H1 (cell line): ENCODE measurements around the gene EXOC3L1. TPM values are rescaled to one million over a fixed set of nuclear protein-coding genes. Genes with fewer than 3 reads are reported as not detected.

Experiments used
- CTCF ChIA-PET: fragments of 300-600 bp; sonication (Branson Sonifier 250); formaldehyde crosslinking; loops from one replicate; lab custom pipeline; 2021; ENCODE audit not compliant: partially characterized antibody; lab: Charles Lee
- POLR2A ChIA-PET: fragments of 300-600 bp; sonication (Branson Sonifier 250); formaldehyde crosslinking; loops from one replicate; lab custom pipeline; 2021; ENCODE audit warnings: inconsistent platforms; ENCODE audit not compliant: partially characterized antibody; lab: Charles Lee
- DNase-seq, 2 experiments: peaks; one replicate each; pipeline versions ENCODE4 v3.0.0 to v3.0.0-alpha.2; 2010 to 2022; ENCODE audit warnings: low spot score in 2 of 2, low read depth in 1 of 2, mixed read lengths in 1 of 2
- FAIRE-seq: peaks from 2 replicates; lab custom pipeline; 2011; peaks lifted over from hg19 to GRCh38; lab: Jason Lieb, UNC
- H2AFZ ChIP-seq: 2 replicates; pipeline ENCODE4 v1.8.1; 2012; ENCODE audit warnings: low read length, inconsistent platforms
- H2AK5ac ChIP-seq: 2 replicates; pipeline ENCODE4 v1.6.1; 2013; ENCODE audit warnings: low read depth, low read length
- H2BK120ac ChIP-seq: replicated peaks from 2 replicates; pipeline ENCODE3; 2013; ENCODE audit warnings: low read depth, low read length, inconsistent platforms
- H2BK12ac ChIP-seq: 2 replicates; pipeline ENCODE4 v1.6.1; 2013; ENCODE audit warnings: low read depth, low read length
- H2BK15ac ChIP-seq: 2 replicates; pipeline ENCODE4 v1.6.1; 2013; ENCODE audit warnings: low read length
- H2BK20ac ChIP-seq: 2 replicates; pipeline ENCODE4 v1.6.1; 2013; ENCODE audit warnings: low read length
- H2BK5ac ChIP-seq: 2 replicates; pipeline ENCODE4 v1.6.1; 2013; ENCODE audit warnings: low read depth, low read length
- H3K14ac ChIP-seq: 2 replicates; pipeline ENCODE4 v1.6.1; 2013; ENCODE audit warnings: inconsistent platforms; ENCODE audit not compliant: insufficient read length
- H3K18ac ChIP-seq: 2 replicates; pipeline ENCODE4 v1.6.1; 2013; ENCODE audit warnings: low read length; ENCODE audit errors: extremely low read depth
- H3K23ac ChIP-seq: 2 replicates; pipeline ENCODE4 v1.6.1; 2013; ENCODE audit warnings: inconsistent platforms; ENCODE audit not compliant: insufficient read length
- H3K23me2 ChIP-seq: 2 replicates; pipeline ENCODE4 v1.6.1; 2013; ENCODE audit warnings: low read depth, low read length
- H3K27ac ChIP-seq: 2 replicates; pipeline ENCODE4 v1.6.1; 2011; ENCODE audit warnings: low read depth, low read length, inconsistent platforms
- H3K27me3 ChIP-seq, 4 experiments: replicated peaks in 1 of 4; 1 replicate in 1 of 4; 2 replicates in 3 of 4; pipeline versions ENCODE4 v1.6.1 to v1.8.1; 2011 to 2013; ENCODE audit warnings: low read length in 3 of 4, mild to moderate bottlenecking in 3 of 4, inconsistent platforms in 2 of 4, mixed read lengths in 2 of 4, moderate library complexity in 1 of 4; ENCODE audit not compliant: control insufficient read depth in 3 of 4, insufficient read depth in 3 of 4; ENCODE audit errors: extremely low read depth in 1 of 4
- H3K36me3 ChIP-seq, 4 experiments: 2 replicates each; pipeline versions ENCODE4 v1.6.1 to v1.8.1; 2011 to 2013; ENCODE audit warnings: mild to moderate bottlenecking in 4 of 4, low read length in 3 of 4, moderate library complexity in 2 of 4, control low read depth in 1 of 4, inconsistent platforms in 1 of 4; ENCODE audit not compliant: insufficient read depth in 4 of 4, control insufficient read depth in 2 of 4
- H3K4ac ChIP-seq: replicated peaks from 2 replicates; pipeline ENCODE3; 2013; ENCODE audit warnings: low read length, low read depth, mixed read lengths, inconsistent platforms; ENCODE audit not compliant: insufficient read length
- H3K4me1 ChIP-seq, 4 experiments: replicated peaks in 1 of 4; 1 replicate in 1 of 4; 2 replicates in 3 of 4; pipeline versions ENCODE4 v1.6.1 to v1.8.1; 2011 to 2013; ENCODE audit warnings: low read length in 3 of 4, inconsistent platforms in 2 of 4, mixed read lengths in 1 of 4; ENCODE audit not compliant: insufficient read depth in 4 of 4, control insufficient read depth in 3 of 4
- H3K4me2 ChIP-seq, 2 experiments: 2 replicates each; pipeline versions ENCODE4 v1.6.1 to v1.8.1; 2011 to 2013; ENCODE audit warnings: low read depth in 2 of 2, low read length in 2 of 2, control low read depth in 1 of 2, inconsistent platforms in 1 of 2, mild to moderate bottlenecking in 1 of 2; ENCODE audit not compliant: insufficient read depth in 1 of 2
- H3K4me3 ChIP-seq, 4 experiments: fragments of 200-600, 300-600 bp in 1 of 4; sonication (generic), shearing (Covaris generic), sonication (Bioruptor Twin) in 1 of 4; 2 replicates each; pipeline versions ENCODE4 v1.5.1 to v1.8.1; 2011 to 2016; ENCODE audit warnings: low read length in 4 of 4, low read depth in 3 of 4, control low read depth in 2 of 4, inconsistent platforms in 2 of 4, mild to moderate bottlenecking in 2 of 4, mixed read lengths in 1 of 4, moderate library complexity in 1 of 4; ENCODE audit not compliant: insufficient read depth in 2 of 4; ENCODE audit errors: extremely low read depth in 1 of 4
- H3K56ac ChIP-seq: replicated peaks from 2 replicates; pipeline ENCODE3; 2013; ENCODE audit warnings: low read depth, mild to moderate bottlenecking, mixed read lengths, low read length, inconsistent platforms; ENCODE audit not compliant: insufficient read length
- H3K79me1 ChIP-seq: 2 replicates; pipeline ENCODE4 v1.6.1; 2013; ENCODE audit warnings: low read depth, low read length, control low read depth
- H3K79me2 ChIP-seq, 2 experiments: 2 replicates each; pipeline versions ENCODE4 v1.6.1 to v1.8.1; 2012 to 2013; ENCODE audit warnings: low read length in 2 of 2, mild to moderate bottlenecking in 2 of 2, inconsistent platforms in 1 of 2; ENCODE audit not compliant: insufficient read depth in 2 of 2, control insufficient read depth in 1 of 2
- H3K9ac ChIP-seq, 4 experiments: replicated peaks in 1 of 4; 1 replicate in 1 of 4; 2 replicates in 3 of 4; pipeline versions ENCODE4 v1.6.1 to v1.8.1; 2011 to 2013; ENCODE audit warnings: low read depth in 3 of 4, low read length in 3 of 4, control low read depth in 2 of 4, mild to moderate bottlenecking in 2 of 4, moderate library complexity in 2 of 4, inconsistent platforms in 1 of 4; ENCODE audit errors: extremely low read depth in 1 of 4
- H3K9me3 ChIP-seq, 2 experiments: 2 replicates each; pipeline versions ENCODE4 v1.6.1 to v1.8.1; 2012 to 2013; ENCODE audit warnings: mild to moderate bottlenecking in 2 of 2, moderate library complexity in 2 of 2, control low read depth in 1 of 2, inconsistent platforms in 1 of 2, low read depth in 1 of 2, low read length in 1 of 2, mixed read lengths in 1 of 2; ENCODE audit not compliant: insufficient read depth in 2 of 2
- H4K20me1 ChIP-seq, 2 experiments: replicated peaks in 1 of 2; 2 replicates each; pipeline versions ENCODE3 to v1.8.1; 2011 to 2013; ENCODE audit warnings: inconsistent platforms in 2 of 2, low read length in 2 of 2, mild to moderate bottlenecking in 1 of 2; ENCODE audit not compliant: insufficient read depth in 2 of 2, control insufficient read depth in 1 of 2
- H4K5ac ChIP-seq: 2 replicates; pipeline ENCODE4 v1.6.1; 2013; ENCODE audit warnings: low read length, low read depth, mixed read lengths, inconsistent platforms; ENCODE audit not compliant: insufficient read length
- H4K8ac ChIP-seq: 2 replicates; pipeline ENCODE4 v1.8.0; 2013; ENCODE audit warnings: mild to moderate bottlenecking, moderate library complexity, low read length, inconsistent platforms; ENCODE audit not compliant: insufficient read depth; ENCODE audit errors: extremely low read depth
- H4K91ac ChIP-seq: replicated peaks from 2 replicates; pipeline ENCODE3; 2013; ENCODE audit warnings: low read length, mixed read lengths, inconsistent platforms; ENCODE audit not compliant: insufficient read length
- CBX5 ChIP-seq: fragments of 300-800, 300-1000 bp; sonication (generic); IDR thresholded peaks from 2 replicates; pipeline ENCODE4 v1.7.1; 2016; ENCODE audit warnings: antibody characterized with exemption, low read length, low read depth
- CHD1 ChIP-seq: IDR thresholded peaks from 2 replicates; pipeline ENCODE4 v1.6.1; 2012; ENCODE audit warnings: low read depth, low read length, improper control_type of control experiment
- CHD2 ChIP-seq: IDR thresholded peaks from 2 replicates; pipeline ENCODE4 v1.6.1; 2012; ENCODE audit warnings: low read length, improper control_type of control experiment
- CTCF ChIP-seq, 3 experiments: IDR thresholded peaks; 1 replicate in 2 of 3; 2 replicates in 1 of 3; pipeline versions ENCODE4 v1.5.1 to v1.6.1; 2011; ENCODE audit warnings: low read length in 3 of 3, mild to moderate bottlenecking in 3 of 3, inconsistent platforms in 2 of 3, low read depth in 1 of 3, moderate library complexity in 1 of 3; ENCODE audit not compliant: insufficient read depth in 1 of 3; ENCODE audit errors: control extremely low read depth in 1 of 3
- HDAC2 ChIP-seq, 2 experiments: fragments of 300-600 bp in 1 of 2; sonication (generic) in 1 of 2; IDR thresholded peaks; 2 replicates each; pipeline ENCODE4 v1.6.1; 2011 to 2012; ENCODE audit warnings: low read depth in 2 of 2, low read length in 2 of 2, mild to moderate bottlenecking in 2 of 2, moderate library complexity in 2 of 2, borderline replicate concordance in 1 of 2, inconsistent platforms in 1 of 2
- HDAC6 ChIP-seq: IDR thresholded peaks from one replicate; pipeline ENCODE4 v1.7.1; 2012; ENCODE audit warnings: low read depth, mild to moderate bottlenecking, inconsistent platforms, low read length, moderate library complexity
- KDM1A ChIP-seq: fragments of 200-600, 300-600 bp; sonication (generic); IDR thresholded peaks from 2 replicates; pipeline ENCODE4 v1.7.1; 2016; ENCODE audit warnings: mild to moderate bottlenecking, low read length, borderline replicate concordance
- KDM5A ChIP-seq: fragments of 200-600 bp; IDR thresholded peaks from 2 replicates; pipeline ENCODE4 v1.7.1; 2012; ENCODE audit warnings: mild to moderate bottlenecking, low read length, inconsistent platforms, mixed read lengths
- WGBS, 2 experiments: shearing (Covaris generic) in 1 of 2; methylation state at CpG; one replicate each; pipeline versions ENCODE4 v1.1.6 to v1.1.7; 2013 to 2015; ENCODE audit warnings: low lambda C conversion rate in 2 of 2, mixed read lengths in 2 of 2, inconsistent platforms in 1 of 2, low coverage in 1 of 2, missing lambda C conversion rate in 1 of 2; ENCODE audit not compliant: insufficient replicate concordance in 2 of 2, insufficient coverage in 1 of 2, insufficient read length in 1 of 2; ENCODE audit errors: extremely low coverage in 1 of 2, missing lambda C conversion rate in 1 of 2; 5-methylcytosine and 5-hydroxymethylcytosine counted together
- polyA plus RNA-seq, 7 experiments: library from polyadenylated mRNA; depleted of rRNA in 3 of 7; stranded (reverse) in 5 of 7; unstranded in 2 of 7; fragments of >200 nt in 5 of 7; fragments of 200-250 nt in 2 of 7; gene quantifications; 1 replicate in 5 of 7; 2 replicates in 1 of 7; 4 replicates in 1 of 7; pipeline versions ENCODE4 v1.2.1 to v1.2.3, GENCODE V29; 2011 to 2013; ENCODE audit warnings: missing spikeins in 2 of 7, mixed read lengths in 2 of 7
- total RNA-seq: library from RNA; stranded (reverse); fragmentation: NEBNext Ultra II Directional; extraction: Animal tissue kit (Norgen Biotek cat#: 25700); gene quantifications from 2 replicates; pipeline ENCODE4 v1.2.1, GENCODE V29; 2021

The EXOC3L1 gene
- total and polyA plus RNA-seq, 2 of the 8 experiments (the other 6 are each of a cell fraction or from before 2014, with no cell fraction given): 1.3 TPM

- Histone ChIP-seq H3K9ac (no peak overlapping the region), H3K4me2 (no peak overlapping the region), H2BK12ac (peak overlapping the region; percentile 27; the same call in 1 of the 2 replicates), H4K5ac (no peak overlapping the region), H3K18ac (no peak overlapping the region), H3K36me3 (peaks cover 11 to 28% (median 20%) of the 10 kb centered on the region in 4 experiments; a peak in 5 of 8 replicates), H3K79me2 (no peaks in the 10 kb centered on the region), H3K4ac (no peak overlapping the region), H2BK15ac (no peak overlapping the region), H3K27ac (no peak overlapping the region), H3K56ac (no peak overlapping the region), H2BK20ac (no peak overlapping the region), H3K4me3 (no peak overlapping the region), H3K79me1 (peaks cover 4% of the 10 kb centered on the region; the same call in 1 of the 2 replicates), H2AK5ac (0 out of 2 replicates have a peak overlapping the region, but pooled peaks have one; percentile 75), H2BK120ac (no peak overlapping the region), H4K8ac (no peak overlapping the region; the same call in 1 of the 2 replicates), H3K27me3 (no peaks in the 10 kb centered on the region), H3K23me2 (no peaks in the 10 kb centered on the region), H3K14ac (no peak overlapping the region), H3K9me3 (no peaks in the 10 kb centered on the region), H2AFZ (no peak overlapping the region), H4K20me1 (peaks cover 0 to 14% of the 10 kb centered on the region in 2 experiments), H3K23ac (no peak overlapping the region), H3K4me1 (peaks cover 0 to under 1% (median 0%) of the 10 kb centered on the region in 4 experiments; a peak in 3 of 7 replicates), H4K91ac (no peak overlapping the region), H2BK5ac (no peak overlapping the region)
- CTCF ChIA-PET: interaction anchor here (0.7 to 4.6 kb wide), 5 partner anchors 9 to 48 kb away, joined by 3 to 23 read pairs (median 4); partner anchors contain the start of genes ELMO3, FHOD1 and TMEM208
- FAIRE-seq (no peak), DNase-seq (no peak)
- POLR2A ChIA-PET: interaction anchor here (1.4 to 11.2 kb wide), 4 partner anchors 9 to 36 kb away, joined by 3 to 111 read pairs (median 10); partner anchors contain the start of genes FHOD1, SLC9A5 and TMEM208
- WGBS, 2 experiments: 87% methylated on average over 14 of the region's 17 CpGs; no CpG with 5 or more reads in 1 of the 2 experiments
- no peak for TF ChIP-seq CHD1
- no peak for TF ChIP-seq CTCF (IDR thresholded peaks at IDR 0.05; ENCODE audit: control extremely low read depth in 1 of 3, insufficient read depth in 1 of 3, low read depth in 1 of 3, low read length in 3 of 3)
- TF ChIP-seq CBX5: no peak
- no peak for TF ChIP-seq CHD2
- TF ChIP-seq KDM1A: no peak
- TF ChIP-seq HDAC2 (IDR thresholded peaks at IDR 0.05; ENCODE audit: borderline replicate concordance in 1 of 2, low read depth in 2 of 2, low read length in 2 of 2): no peak
- TF ChIP-seq KDM5A: no peak
- no peak for TF ChIP-seq HDAC6
These were observed 46.1 kb upstream of the EXOC3L1 start for GRCh38 chr16:67235816-67236562.
